Breast epithelium (tissue), 3 donors: ENCODE results near the gene EXOC3L1.

Source experiments
- POLR2A ChIP-seq: fragments of 450-650 bp; IDR thresholded peaks from one replicate; pipeline ENCODE4 v1.6.1; 2016; ENCODE audit warnings: antibody characterized with exemption, mild to moderate bottlenecking, moderate library complexity
- POLR2AphosphoS5 ChIP-seq, 3 donors: sonication (generic); formaldehyde crosslinking; IDR thresholded peaks; one replicate each; pipeline ENCODE4 v1.6.1; 2017; ENCODE audit warnings: antibody characterized with exemption in 3 of 3
- TF ChIP-seq, protein P1 (sequence below), 3 donors: fragments of 450-650 bp; IDR thresholded peaks; one replicate each; pipeline ENCODE4 v1.5.1; 2016 to 2017; ENCODE audit warnings: antibody characterized with exemption in 3 of 3, mild to moderate bottlenecking in 3 of 3, moderate library complexity in 3 of 3

- no peak for TF ChIP-seq POLR2AphosphoS5 (IDR thresholded peaks at IDR 0.05)
- TF ChIP-seq, protein P1, sequence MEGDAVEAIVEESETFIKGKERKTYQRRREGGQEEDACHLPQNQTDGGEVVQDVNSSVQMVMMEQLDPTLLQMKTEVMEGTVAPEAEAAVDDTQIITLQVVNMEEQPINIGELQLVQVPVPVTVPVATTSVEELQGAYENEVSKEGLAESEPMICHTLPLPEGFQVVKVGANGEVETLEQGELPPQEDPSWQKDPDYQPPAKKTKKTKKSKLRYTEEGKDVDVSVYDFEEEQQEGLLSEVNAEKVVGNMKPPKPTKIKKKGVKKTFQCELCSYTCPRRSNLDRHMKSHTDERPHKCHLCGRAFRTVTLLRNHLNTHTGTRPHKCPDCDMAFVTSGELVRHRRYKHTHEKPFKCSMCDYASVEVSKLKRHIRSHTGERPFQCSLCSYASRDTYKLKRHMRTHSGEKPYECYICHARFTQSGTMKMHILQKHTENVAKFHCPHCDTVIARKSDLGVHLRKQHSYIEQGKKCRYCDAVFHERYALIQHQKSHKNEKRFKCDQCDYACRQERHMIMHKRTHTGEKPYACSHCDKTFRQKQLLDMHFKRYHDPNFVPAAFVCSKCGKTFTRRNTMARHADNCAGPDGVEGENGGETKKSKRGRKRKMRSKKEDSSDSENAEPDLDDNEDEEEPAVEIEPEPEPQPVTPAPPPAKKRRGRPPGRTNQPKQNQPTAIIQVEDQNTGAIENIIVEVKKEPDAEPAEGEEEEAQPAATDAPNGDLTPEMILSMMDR (IDR thresholded peaks at IDR 0.05) = no peak
- no peak for TF ChIP-seq POLR2A
Measured at GRCh38 chr16:67167588-67167987, 22.3 kb downstream of the EXOC3L1 start.
